22Rv1 (cell line): Measurements from ENCODE around the gene IGFBP7.

ENCODE experiments used
- ZFX ChIP-seq: fragments of 450-650 bp; IDR thresholded peaks from 2 replicates; pipeline ENCODE4 v1.6.1; 2017; ENCODE audit warnings: antibody characterized with exemption, borderline replicate concordance
- TF ChIP-seq, protein P1 (sequence below): fragments of 450-650 bp; IDR thresholded peaks from 2 replicates; pipeline ENCODE4 v1.5.1; 2017; ENCODE audit warnings: mild to moderate bottlenecking

DNA sequence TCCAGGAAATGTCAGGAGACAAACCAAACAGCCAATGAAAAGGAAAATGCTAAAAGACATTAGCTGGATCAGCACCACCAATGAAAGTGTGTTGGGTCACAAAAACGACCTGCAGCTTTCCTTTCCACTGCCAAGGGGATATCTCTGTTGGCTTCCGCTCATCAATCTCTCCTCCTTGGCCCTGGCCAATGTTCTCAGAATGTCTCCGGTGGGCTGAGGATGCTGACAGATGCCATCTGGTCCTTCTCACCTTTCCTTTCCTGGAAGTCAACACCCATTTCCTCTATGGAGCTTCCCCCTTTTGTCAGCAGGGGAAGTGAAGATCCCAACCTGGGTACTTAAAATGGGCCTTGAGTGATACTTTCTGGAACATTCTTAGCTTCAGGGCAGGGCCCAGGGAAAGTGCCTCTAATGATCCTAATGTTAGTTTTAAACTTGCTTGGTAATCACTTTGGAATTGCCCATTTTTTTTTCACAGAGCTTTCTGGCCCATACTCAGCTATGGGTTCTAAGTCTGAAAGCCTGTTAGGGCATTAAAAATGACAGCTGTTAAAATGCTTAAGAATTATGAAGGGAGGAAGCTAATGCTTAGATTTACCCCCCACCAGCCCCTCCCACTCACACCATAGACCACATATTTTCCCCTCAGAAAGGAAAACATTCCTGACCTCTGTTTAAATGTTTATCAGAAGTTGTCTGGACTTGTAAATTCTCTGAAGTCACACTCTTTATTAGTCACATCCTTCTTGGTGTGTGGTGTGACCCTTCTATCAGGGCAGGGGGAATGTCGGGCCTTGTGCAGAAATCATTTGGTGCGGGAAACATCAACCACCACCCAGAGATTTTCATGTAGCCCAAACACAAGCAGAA, 29.2 kb downstream of the IGFBP7 start:
- TF ChIP-seq, protein P1, sequence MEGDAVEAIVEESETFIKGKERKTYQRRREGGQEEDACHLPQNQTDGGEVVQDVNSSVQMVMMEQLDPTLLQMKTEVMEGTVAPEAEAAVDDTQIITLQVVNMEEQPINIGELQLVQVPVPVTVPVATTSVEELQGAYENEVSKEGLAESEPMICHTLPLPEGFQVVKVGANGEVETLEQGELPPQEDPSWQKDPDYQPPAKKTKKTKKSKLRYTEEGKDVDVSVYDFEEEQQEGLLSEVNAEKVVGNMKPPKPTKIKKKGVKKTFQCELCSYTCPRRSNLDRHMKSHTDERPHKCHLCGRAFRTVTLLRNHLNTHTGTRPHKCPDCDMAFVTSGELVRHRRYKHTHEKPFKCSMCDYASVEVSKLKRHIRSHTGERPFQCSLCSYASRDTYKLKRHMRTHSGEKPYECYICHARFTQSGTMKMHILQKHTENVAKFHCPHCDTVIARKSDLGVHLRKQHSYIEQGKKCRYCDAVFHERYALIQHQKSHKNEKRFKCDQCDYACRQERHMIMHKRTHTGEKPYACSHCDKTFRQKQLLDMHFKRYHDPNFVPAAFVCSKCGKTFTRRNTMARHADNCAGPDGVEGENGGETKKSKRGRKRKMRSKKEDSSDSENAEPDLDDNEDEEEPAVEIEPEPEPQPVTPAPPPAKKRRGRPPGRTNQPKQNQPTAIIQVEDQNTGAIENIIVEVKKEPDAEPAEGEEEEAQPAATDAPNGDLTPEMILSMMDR = no peak
- no peak for TF ChIP-seq ZFX
